KG1 (cell line): ENCODE data around the gene HMMR.
A peak's percentile ranks its signal among the peaks of the same experiment; 100 is the strongest.
"Not testable (repeated sequence)": the region's sequence is repeated elsewhere in the genome, so short reads cannot be mapped to it uniquely, and the experiment has no call there.

Experiments
- DNase-seq: peaks from one replicate; lab custom pipeline; 2025; lab: John Stamatoyannopoulos, UW

Gene HMMR

GRCh38 chr5:163460562-163461171, at the start of gene HMMR:
TSS of gene HMMR (plus strand) at chr5:163460632. CDS start at chr5:163460693, 61 bp downstream.
- DNase-seq, result no peak

GRCh38 chr5:163415673-163416072, 44.8 kb upstream of the HMMR start:
- not testable (repeated sequence) for DNase-seq

GRCh38 chr5:163424836-163425235, 35.6 kb upstream of the HMMR start:
- DNase-seq, result no peak

- not testable (repeated sequence) for DNase-seq
Observed at GRCh38 chr5:163426128-163426527, 34.3 kb upstream of the HMMR start.

GRCh38 chr5:163432544-163432943, 27.9 kb upstream of the HMMR start:
- no peak for DNase-seq

GRCh38 chr5:163433271-163433670, 27.2 kb upstream of the HMMR start:
- no peak for DNase-seq

- DNase-seq, result no peak
Observed at GRCh38 chr5:163434401-163434866, 26.0 kb upstream of the HMMR start.

- no peak for DNase-seq
Observed at GRCh38 chr5:163436515-163436914, 23.9 kb upstream of the HMMR start.

GRCh38 chr5:163437011-163437308, 23.5 kb upstream of the HMMR start:
- no peak for DNase-seq

- peak; percentile 38 for DNase-seq
Observed at GRCh38 chr5:163437309-163438182, 22.9 kb upstream of the HMMR start, which contains the start of gene CCNG1. TSS of gene CCNG1 (plus strand) at chr5:163437595. CDS start at chr5:163439257, 1,662 bp downstream.

- DNase-seq, result no peak
Observed at GRCh38 chr5:163439092-163439425, 21.4 kb upstream of the HMMR start.

GRCh38 chr5:163440954-163441353, 19.5 kb upstream of the HMMR start:
- no peak for DNase-seq

GRCh38 chr5:163444526-163444925, 15.9 kb upstream of the HMMR start:
- DNase-seq, result no peak

GRCh38 chr5:163445345-163445744, 15.1 kb upstream of the HMMR start:
- DNase-seq, result no peak

GRCh38 chr5:163447191-163447590, 13.2 kb upstream of the HMMR start:
- no peak for DNase-seq

- DNase-seq, result no peak
Observed at GRCh38 chr5:163447875-163448274, 12.6 kb upstream of the HMMR start.

GRCh38 chr5:163448491-163448890, 11.9 kb upstream of the HMMR start:
- DNase-seq, result no peak

GRCh38 chr5:163451489-163451888, 8.9 kb upstream of the HMMR start:
- DNase-seq, result no peak

- DNase-seq, result no peak
Observed at GRCh38 chr5:163453705-163454104, 6.7 kb upstream of the HMMR start.

- DNase-seq, result not testable (repeated sequence)
Observed at GRCh38 chr5:163455406-163455805, 5.0 kb upstream of the HMMR start.

GRCh38 chr5:163456029-163456589, 4.3 kb upstream of the HMMR start:
- DNase-seq, result no peak

- no peak for DNase-seq
Observed at GRCh38 chr5:163456840-163457239, 3.6 kb upstream of the HMMR start.

- no peak for DNase-seq
Observed at GRCh38 chr5:163458778-163459385, 1.6 kb upstream of the HMMR start.
